Choroid plexus epithelial cell (primary cell): ENCODE data around the gene RRAGD.

Experiments used
- DNase-seq: peaks from one replicate; pipeline ENCODE4 v3.0.0-alpha.2; 2010; ENCODE audit warnings: low read depth
- H3K4me3 ChIP-seq: 2 replicates; pipeline ENCODE4 v1.5.1; 2011; ENCODE audit warnings: low read depth, mild to moderate bottlenecking, control low read depth, low read length, moderate library complexity
- TF ChIP-seq, protein P1 (sequence below): conservative IDR thresholded peaks from 2 replicates; pipeline ENCODE4 v1.5.1; 2011; ENCODE audit warnings: low read depth, mild to moderate bottlenecking, control low read depth, inconsistent platforms, low read length, moderate library complexity

The RRAGD gene

DNA sequence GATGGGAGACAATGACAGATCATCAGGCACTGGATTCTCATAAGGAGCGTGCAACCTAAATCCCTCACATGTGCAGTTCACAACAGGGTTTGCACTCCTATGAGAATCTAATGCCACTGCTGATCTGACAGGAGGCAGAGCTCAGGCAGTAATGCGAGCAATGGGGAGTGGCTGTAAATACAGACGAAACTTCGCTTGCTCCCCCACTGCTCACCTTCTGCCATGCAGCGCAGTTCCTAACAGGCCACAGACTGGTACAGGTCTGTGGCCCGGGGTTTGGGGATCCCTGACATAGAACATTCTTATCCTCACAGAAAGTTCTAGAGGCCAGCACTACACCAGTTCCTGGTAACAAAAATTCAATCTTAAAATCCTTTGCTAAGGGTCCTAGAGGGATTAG lies 23.2 kb downstream of the RRAGD start:
- H3K4me3 ChIP-seq: no peak overlapping the region
- no peak for DNase-seq
- TF ChIP-seq, protein P1, sequence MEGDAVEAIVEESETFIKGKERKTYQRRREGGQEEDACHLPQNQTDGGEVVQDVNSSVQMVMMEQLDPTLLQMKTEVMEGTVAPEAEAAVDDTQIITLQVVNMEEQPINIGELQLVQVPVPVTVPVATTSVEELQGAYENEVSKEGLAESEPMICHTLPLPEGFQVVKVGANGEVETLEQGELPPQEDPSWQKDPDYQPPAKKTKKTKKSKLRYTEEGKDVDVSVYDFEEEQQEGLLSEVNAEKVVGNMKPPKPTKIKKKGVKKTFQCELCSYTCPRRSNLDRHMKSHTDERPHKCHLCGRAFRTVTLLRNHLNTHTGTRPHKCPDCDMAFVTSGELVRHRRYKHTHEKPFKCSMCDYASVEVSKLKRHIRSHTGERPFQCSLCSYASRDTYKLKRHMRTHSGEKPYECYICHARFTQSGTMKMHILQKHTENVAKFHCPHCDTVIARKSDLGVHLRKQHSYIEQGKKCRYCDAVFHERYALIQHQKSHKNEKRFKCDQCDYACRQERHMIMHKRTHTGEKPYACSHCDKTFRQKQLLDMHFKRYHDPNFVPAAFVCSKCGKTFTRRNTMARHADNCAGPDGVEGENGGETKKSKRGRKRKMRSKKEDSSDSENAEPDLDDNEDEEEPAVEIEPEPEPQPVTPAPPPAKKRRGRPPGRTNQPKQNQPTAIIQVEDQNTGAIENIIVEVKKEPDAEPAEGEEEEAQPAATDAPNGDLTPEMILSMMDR: no peak

DNA sequence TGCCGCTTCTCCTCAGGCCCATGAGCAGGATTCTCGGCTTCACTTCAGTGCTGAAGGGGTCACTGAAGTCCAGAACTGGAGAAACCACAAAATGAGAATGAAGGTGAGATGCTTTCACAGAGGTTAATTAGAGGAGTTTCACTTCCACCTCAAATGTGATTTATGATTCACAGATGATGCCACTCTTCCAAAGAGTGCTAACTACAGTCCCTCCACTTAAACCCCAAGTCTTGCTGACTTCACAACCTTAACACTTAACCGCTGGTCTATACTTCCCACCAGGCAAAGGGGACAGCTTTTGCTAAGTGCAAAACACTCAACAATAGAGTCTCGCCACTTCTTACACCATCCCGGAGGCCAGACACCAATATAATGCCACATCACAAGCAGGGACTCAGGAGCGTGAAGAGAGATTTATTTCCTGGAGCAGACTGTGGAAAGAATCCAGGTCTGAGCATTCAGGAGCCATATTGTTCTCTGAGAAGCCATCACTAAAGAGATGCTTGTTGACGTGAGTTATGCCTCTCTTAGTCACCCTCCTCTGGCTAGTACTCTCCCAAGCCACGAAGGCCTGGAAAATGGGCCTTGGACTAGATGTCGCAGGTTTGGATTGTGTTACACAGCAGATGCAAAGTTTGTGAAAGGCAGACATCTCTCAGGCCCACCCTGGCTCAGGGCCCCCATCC lies 24.4 kb downstream of the RRAGD start:
- DNase-seq: no peak
- TF ChIP-seq, protein P1: no peak
- H3K4me3 ChIP-seq: no peak overlapping the region

DNA sequence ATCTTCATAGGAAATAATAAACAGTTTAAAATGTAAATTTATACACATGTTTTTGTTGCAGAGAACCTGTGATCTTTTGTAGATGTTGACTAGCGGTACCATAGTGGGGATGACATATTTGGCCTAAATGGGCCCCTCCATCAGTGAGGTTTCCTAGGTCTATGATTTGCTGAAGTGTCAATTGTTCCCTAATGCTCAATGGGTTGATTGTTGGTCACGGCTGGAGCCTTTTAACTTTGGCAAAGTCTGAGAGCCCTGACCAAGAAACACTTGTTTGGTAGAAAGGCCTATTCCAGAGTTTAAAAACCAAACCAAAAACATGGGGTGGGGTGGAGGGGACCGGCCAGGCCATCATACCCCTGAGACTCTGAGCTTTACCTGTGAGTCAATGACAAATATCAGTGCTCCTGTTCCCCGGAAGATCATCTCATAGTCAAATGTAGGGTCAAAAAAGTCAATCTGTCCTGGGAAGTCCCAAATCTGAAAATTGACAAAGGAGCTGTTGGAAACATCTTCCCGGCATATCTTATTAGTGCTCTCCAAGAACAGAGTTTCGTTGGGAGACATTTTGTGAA lies 25.1 kb downstream of the RRAGD start:
- no peak for DNase-seq
- no peak overlapping the region for H3K4me3 ChIP-seq
- TF ChIP-seq, protein P1: no peak

DNA sequence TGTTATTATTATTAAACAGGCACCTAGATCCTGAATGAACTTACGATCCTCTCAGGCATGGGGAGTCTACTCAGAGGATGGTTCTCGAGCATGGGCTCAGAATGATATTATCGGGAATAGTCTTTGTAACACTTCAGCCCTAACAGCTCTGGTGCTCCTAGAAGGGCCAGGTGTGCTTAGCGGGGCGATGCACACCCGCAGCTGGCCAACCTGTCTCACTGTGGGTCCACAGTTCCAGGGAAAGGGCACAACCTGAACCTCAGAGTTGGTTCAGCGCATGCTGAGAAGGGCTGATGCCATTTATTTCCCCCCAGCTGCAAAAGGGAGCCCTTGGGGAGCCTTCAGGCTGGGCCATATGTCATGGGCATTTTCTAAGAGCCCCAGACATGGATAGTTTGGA lies 26.2 kb downstream of the RRAGD start:
- no peak for DNase-seq
- no peak overlapping the region for H3K4me3 ChIP-seq
- TF ChIP-seq, protein P1: no peak

DNA sequence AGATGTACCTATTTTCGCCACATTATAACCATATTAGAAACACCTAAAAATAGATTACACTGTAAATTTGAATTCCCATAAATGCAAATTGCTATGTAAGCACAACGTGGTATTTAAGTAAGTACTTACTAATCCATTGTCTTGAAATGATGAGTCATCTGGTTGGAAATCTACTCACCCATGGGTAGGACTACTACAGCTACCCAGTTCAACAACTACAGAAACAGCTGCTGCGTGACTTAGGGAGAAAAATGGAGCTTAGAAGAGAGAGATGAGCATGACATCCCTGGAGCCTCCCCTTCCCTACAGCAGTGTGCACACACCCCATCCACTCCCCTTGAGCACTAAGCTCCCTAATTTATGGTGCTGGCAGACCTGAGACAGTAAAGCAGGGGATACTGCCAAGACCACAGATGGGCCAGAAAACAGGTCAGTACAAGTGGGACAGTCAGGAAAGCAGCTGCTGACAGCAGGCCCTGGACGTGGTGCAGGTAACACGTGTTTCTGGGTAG lies 26.9 kb downstream of the RRAGD start:
- DNase-seq: peak; percentile 7
- TF ChIP-seq, protein P1: no peak
- H3K4me3 ChIP-seq: no peak overlapping the region

DNA sequence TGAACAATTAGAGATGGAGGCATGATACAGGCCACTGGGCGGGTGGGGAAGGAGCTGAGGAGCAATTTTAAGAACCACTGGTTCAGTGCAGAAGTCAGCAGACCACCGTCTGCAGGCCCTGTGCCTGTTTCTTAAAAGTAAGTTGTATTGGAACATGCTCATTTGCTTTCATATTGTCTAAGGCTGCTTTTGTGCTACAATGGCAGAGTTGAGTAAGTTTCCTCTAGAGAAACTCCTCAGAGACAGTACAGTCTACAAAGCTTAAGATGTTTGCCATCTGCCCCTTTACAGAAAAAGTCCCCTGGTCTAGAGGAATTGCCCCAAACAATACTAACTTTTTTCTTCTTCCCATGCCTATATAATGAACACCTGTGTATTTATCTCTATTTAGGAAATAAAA lies 31.0 kb downstream of the RRAGD start:
- no peak for DNase-seq
- TF ChIP-seq, protein P1: no peak
- no peak overlapping the region for H3K4me3 ChIP-seq

DNA sequence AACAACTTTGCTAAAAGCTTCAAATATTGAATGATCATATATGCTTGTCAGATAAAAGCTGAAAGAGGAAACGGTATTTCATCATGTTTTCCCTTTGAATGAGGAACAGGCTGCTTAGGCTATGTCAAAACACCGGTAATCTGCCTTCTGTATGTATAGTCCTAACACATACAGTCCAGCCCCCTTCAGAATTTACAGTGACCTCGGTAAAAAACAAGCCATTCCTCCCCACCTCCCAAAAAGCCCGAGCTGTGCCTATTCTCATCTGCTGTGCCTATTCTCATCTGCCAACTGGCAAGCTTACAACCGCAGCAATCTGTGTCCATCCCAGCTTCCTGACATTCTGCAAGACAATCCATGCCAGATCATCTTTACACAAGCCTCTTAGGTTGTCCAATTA lies 32.8 kb downstream of the RRAGD start:
- TF ChIP-seq, protein P1: no peak
- no peak overlapping the region for H3K4me3 ChIP-seq
- no peak for DNase-seq
